ENCODE measurements around the gene RNF26.

DNA sequence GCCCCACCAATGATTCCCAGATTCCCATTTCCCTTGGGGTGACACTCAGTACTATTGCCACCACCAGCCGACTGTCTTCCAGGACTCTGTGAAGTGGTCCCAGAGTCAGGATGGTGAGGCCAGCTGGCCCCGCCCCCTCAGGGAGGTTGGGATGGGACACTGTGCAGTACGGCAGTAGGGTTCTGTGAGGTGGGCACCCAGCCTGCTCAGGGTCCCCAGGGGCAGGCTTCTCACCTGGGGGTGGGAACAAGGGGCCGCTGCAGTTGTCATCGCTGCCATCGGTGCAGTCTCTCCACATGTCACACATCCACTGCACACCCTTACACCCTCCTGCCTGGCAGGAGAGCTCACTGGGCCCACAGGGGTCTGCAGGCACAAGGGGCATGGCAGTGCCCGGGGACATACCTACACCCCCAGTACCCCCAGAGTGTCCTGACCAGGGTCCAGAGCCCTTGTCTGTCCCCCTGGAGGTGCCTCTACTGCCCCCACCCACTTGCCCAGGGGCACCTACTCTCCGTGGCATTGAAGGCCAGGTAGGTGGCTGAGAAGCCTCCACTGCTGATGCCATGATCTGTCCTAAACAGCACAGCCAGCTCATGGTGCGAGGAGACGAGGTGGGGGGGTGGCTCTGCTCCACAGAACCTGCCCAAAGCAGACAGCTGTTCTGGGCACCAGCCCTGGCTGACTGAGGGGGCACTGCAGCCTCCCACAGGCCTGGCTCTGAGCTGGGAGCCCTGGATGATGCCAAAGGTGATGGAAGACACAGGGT, 8.2 kb downstream of the RNF26 start:
- TF ChIP-seq YY1 (IDR thresholded peaks at IDR 0.05; ENCODE audit: insufficient read depth, insufficient read length) (no peak), ZNF274 (IDR thresholded peaks at IDR 0.05; ENCODE audit: low read depth, low read length) (no peak), SUZ12 (IDR thresholded peaks at IDR 0.05; ENCODE audit: extremely low read depth, insufficient read depth, insufficient read length) (no peak)

Data from NT2/D1 (cell line).